ENCODE results near the gene PPFIBP2. TPM values are rescaled to one million over a fixed set of nuclear protein-coding genes. Genes with fewer than 3 reads are reported as not detected.
A peak's percentile ranks its signal among the peaks of the same experiment; 100 is the strongest.

The PPFIBP2 gene
- total RNA-seq, 1 experiment from 2014 or later = 13.9 TPM

GRCh38 chr11:7595951-7596350, 82.2 kb downstream of the PPFIBP2 start:
- H3K4me1 ChIP-seq (replicated peaks; ENCODE audit: insufficient read depth) = peaks cover 70% of the 10 kb centered on the region
- H3F3A ChIP-seq (ENCODE audit: insufficient read depth, low read depth) = peaks cover 20% of the 10 kb centered on the region
- BruUV-seq (replicated peaks) = no TSS peak

GRCh38 chr11:7596975-7597391, 83.2 kb downstream of the PPFIBP2 start:
- Histone ChIP-seq H2AFZ (no peak overlapping the region; the same call in 1 of the 2 replicates), H3K36me3 (ENCODE audit: low read depth) (no peaks in the 10 kb centered on the region), H3K27me3 (ENCODE audit: insufficient read depth, low read depth) (no peaks in the 10 kb centered on the region), H4K20me1 (ENCODE audit: insufficient read depth) (no peaks in the 10 kb centered on the region), H3F3A (ENCODE audit: insufficient read depth, low read depth) (peaks cover 23% of the 10 kb centered on the region), H3K79me2 (ENCODE audit: low read depth) (no peaks in the 10 kb centered on the region), H3K4me3 (peak overlapping the region; percentile 33; the same call in 1 of the 2 replicates), H3K27ac (peak overlapping the region; percentile 71), H3K4me1 (replicated peaks; ENCODE audit: insufficient read depth) (peaks cover 78% of the 10 kb centered on the region), H3K9me3 (ENCODE audit: insufficient read depth, low read depth) (no peaks in the 10 kb centered on the region), H3K9me2 (ENCODE audit: insufficient read depth) (no peaks in the 10 kb centered on the region), H3K4me2 (peak overlapping the region; percentile 68)
- no peak for DNase-seq
- ChIA-PET CTCF (no interaction called here), POLR2A (ENCODE audit: unreplicated experiment) (interaction anchor here (0.6 kb wide), 1 partner anchor 22 kb away, joined by 9 read pairs; no protein-coding TSS in a partner anchor)
- intact Hi-C loops (cut with micrococcal nuclease; ENCODE audit: unreplicated experiment) = no loop called here
- BruUV-seq (replicated peaks) = no TSS peak
- no peak for TF ChIP-seq EZH2 (IDR thresholded peaks at IDR 0.05; ENCODE audit: low read depth)
- no peak for TF ChIP-seq CTCF (conservative IDR thresholded peaks at IDR 0.05)

More at GRCh38 chr11:7595951-7596350, 82.2 kb downstream of the PPFIBP2 start:
- no peak for DNase-seq
- no peak overlapping the region for H3K27ac ChIP-seq
- H2AFZ ChIP-seq = no peak overlapping the region
- ChIA-PET POLR2A (ENCODE audit: unreplicated experiment) (no interaction called here), CTCF (no interaction called here)
- no peaks in the 10 kb centered on the region for H3K9me3 ChIP-seq (ENCODE audit: insufficient read depth, low read depth)
- H3K27me3 ChIP-seq (ENCODE audit: insufficient read depth, low read depth) = no peaks in the 10 kb centered on the region
- TF ChIP-seq CTCF (conservative IDR thresholded peaks at IDR 0.05) = no peak
- TF ChIP-seq EZH2 (IDR thresholded peaks at IDR 0.05; ENCODE audit: low read depth) = no peak
- H3K4me3 ChIP-seq = no peak overlapping the region
- H4K20me1 ChIP-seq (ENCODE audit: insufficient read depth) = no peaks in the 10 kb centered on the region
- intact Hi-C loops (cut with micrococcal nuclease; ENCODE audit: unreplicated experiment) = no loop called here
- H3K36me3 ChIP-seq (ENCODE audit: low read depth) = no peaks in the 10 kb centered on the region
- H3K4me2 ChIP-seq = peak overlapping the region; percentile 36; the same call in 1 of the 2 replicates
- no peaks in the 10 kb centered on the region for H3K9me2 ChIP-seq (ENCODE audit: insufficient read depth)
- no peaks in the 10 kb centered on the region for H3K79me2 ChIP-seq (ENCODE audit: low read depth)

GRCh38 chr11:7597620-7598019, 83.8 kb downstream of the PPFIBP2 start:
- no TSS peak for BruUV-seq (replicated peaks)
- H3K27ac ChIP-seq = peak overlapping the region; percentile 71
- no peaks in the 10 kb centered on the region for H3K79me2 ChIP-seq (ENCODE audit: low read depth)
- H3K9me2 ChIP-seq (ENCODE audit: insufficient read depth) = no peaks in the 10 kb centered on the region
- ChIA-PET POLR2A (ENCODE audit: unreplicated experiment) (interaction anchor here (0.6 kb wide), 1 partner anchor 23 kb away, joined by 9 read pairs; no protein-coding TSS in a partner anchor), CTCF (no interaction called here)
- H2AFZ ChIP-seq = peak overlapping the region; percentile 68
- peaks cover 23% of the 10 kb centered on the region for H3F3A ChIP-seq (ENCODE audit: insufficient read depth, low read depth)
- H3K36me3 ChIP-seq (ENCODE audit: low read depth) = no peaks in the 10 kb centered on the region
- no peaks in the 10 kb centered on the region for H3K27me3 ChIP-seq (ENCODE audit: insufficient read depth, low read depth)
- peak; percentile 65 to 82 for DNase-seq
- H4K20me1 ChIP-seq (ENCODE audit: insufficient read depth) = no peaks in the 10 kb centered on the region
- H3K4me2 ChIP-seq = peak overlapping the region; percentile 68
- no peaks in the 10 kb centered on the region for H3K9me3 ChIP-seq (ENCODE audit: insufficient read depth, low read depth)
- H3K4me1 ChIP-seq (replicated peaks; ENCODE audit: insufficient read depth) = peaks cover 78% of the 10 kb centered on the region
- TF ChIP-seq EZH2 (IDR thresholded peaks at IDR 0.05; ENCODE audit: low read depth) (no peak), CTCF (conservative IDR thresholded peaks at IDR 0.05) (no peak)
- peak overlapping the region; percentile 33; the same call in 1 of the 2 replicates for H3K4me3 ChIP-seq
- intact Hi-C loops (cut with micrococcal nuclease; ENCODE audit: unreplicated experiment) = no loop called here
